H1 (cell line): ENCODE measurements around the gene PGBD4. TPM values are rescaled to one million over a fixed set of nuclear protein-coding genes. Genes with fewer than 3 reads are reported as not detected.

Experiments used
- NANOG ChIP-seq: IDR thresholded peaks from 2 replicates; pipeline ENCODE4 v1.6.1; 2011; ENCODE audit warnings: low read length, low read depth, mild to moderate bottlenecking, inconsistent platforms; ENCODE audit not compliant: insufficient read depth, poor library complexity, severe bottlenecking
- PHF8 ChIP-seq: fragments of 200-600 bp; sonication (generic); conservative IDR thresholded peaks from 2 replicates; pipeline ENCODE4 v1.7.1; 2012; ENCODE audit warnings: low read depth, mild to moderate bottlenecking, inconsistent platforms, low read length, moderate library complexity
- POLR2AphosphoS5 ChIP-seq: IDR thresholded peaks from 2 replicates; pipeline ENCODE4 v1.6.1; 2011; ENCODE audit warnings: low read depth, low read length
- polyA plus RNA-seq, 7 experiments: library from polyadenylated mRNA; depleted of rRNA in 3 of 7; stranded (reverse) in 5 of 7; unstranded in 2 of 7; fragments of >200 nt in 5 of 7; fragments of 200-250 nt in 2 of 7; gene quantifications; 1 replicate in 5 of 7; 2 replicates in 1 of 7; 4 replicates in 1 of 7; pipeline versions ENCODE4 v1.2.1 to v1.2.3, GENCODE V29; 2011 to 2013; ENCODE audit warnings: missing spikeins in 2 of 7, mixed read lengths in 2 of 7
- total RNA-seq: library from RNA; stranded (reverse); fragmentation: NEBNext Ultra II Directional; extraction: Animal tissue kit (Norgen Biotek cat#: 25700); gene quantifications from 2 replicates; pipeline ENCODE4 v1.2.1, GENCODE V29; 2021
- TF ChIP-seq, protein P1 (sequence below): IDR thresholded peaks from 2 replicates; pipeline ENCODE4 v1.6.1; 2012; ENCODE audit warnings: low read length, inconsistent platforms

PGBD4 gene
- total and polyA plus RNA-seq, 2 of the 8 experiments (the other 6 are each of a cell fraction or from before 2014, with no cell fraction given) = 0.68 to 0.76 TPM

DNA sequence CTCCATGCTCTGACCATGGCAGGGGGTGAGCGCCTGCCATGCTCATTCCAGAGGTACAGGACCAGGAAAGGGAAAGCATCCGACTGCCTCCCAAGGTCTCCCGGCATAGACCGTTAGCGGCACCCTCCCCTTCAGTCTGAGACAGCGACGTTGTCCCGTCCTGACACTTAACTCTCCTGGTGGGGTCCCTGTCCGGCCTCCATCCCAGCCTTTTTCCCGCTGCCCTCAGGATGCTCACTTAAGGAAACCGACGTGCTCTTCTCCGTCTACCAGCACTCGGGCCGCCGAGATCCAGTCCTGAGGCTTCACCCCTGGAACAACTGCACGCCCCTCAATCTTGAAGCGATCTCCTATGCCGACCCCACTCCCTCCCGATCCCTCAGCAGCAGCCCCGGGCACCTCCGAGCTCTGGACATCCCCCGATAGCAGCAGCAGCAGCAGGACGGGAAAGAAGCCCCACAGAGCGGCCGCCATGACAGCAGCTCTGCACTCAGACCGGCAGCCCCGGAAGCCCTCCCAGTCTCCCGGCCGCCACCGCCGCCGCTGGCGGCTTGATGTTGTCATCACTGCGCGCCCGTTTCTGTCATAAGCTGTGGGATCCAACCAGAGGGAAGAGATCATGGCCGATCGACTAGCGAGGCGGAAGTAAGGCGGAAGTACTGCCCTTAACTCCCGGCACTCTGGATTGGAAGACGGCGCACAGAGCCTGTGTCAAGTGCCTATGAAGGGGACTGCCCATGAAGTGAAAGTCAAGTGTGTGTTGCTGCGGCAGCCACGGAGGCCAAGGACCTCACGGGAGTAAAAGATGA is at the start of gene PGBD4, which contains the start of gene EMC7 (continued):
- TF ChIP-seq PHF8 (peak; percentile 97), POLR2AphosphoS5 (peak; percentile 51; the same call in 1 of the 2 replicates), NANOG (peak; percentile 13)
- TF ChIP-seq, protein P1, sequence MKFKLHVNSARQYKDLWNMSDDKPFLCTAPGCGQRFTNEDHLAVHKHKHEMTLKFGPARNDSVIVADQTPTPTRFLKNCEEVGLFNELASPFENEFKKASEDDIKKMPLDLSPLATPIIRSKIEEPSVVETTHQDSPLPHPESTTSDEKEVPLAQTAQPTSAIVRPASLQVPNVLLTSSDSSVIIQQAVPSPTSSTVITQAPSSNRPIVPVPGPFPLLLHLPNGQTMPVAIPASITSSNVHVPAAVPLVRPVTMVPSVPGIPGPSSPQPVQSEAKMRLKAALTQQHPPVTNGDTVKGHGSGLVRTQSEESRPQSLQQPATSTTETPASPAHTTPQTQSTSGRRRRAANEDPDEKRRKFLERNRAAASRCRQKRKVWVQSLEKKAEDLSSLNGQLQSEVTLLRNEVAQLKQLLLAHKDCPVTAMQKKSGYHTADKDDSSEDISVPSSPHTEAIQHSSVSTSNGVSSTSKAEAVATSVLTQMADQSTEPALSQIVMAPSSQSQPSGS = no peak; the same call in 1 of the 2 replicates
